DMS 273 treated with DMSO at 0.1 percent for 48 hours (cell line): ENCODE measurements around the gene DEFB114.
A peak's percentile ranks its signal among the peaks of the same experiment; 100 is the strongest.

ENCODE experiments used
- DNase-seq: peaks from one replicate; lab custom pipeline; 2025; lab: John Stamatoyannopoulos, UW

Gene DEFB114

DNA sequence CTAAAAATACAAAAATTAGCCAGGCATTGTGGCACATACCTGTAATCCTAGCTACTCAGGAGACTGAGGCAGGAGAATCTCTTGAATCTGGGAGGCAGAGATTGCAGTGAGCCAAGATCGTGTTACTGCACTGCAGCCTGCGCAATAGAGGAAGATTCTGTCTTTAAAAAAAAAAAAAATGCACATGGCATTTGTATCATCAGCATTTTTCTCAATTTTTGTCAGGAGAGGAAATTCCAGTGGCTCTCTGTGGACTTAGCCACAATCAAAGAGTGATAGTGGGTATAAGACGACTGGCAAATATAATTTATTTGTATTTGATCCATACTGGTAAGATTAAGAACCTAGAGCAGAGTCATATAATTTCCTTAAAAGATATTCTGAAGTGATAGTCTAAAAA, 28.6 kb downstream of the DEFB114 start:
- no peak for DNase-seq

DNA sequence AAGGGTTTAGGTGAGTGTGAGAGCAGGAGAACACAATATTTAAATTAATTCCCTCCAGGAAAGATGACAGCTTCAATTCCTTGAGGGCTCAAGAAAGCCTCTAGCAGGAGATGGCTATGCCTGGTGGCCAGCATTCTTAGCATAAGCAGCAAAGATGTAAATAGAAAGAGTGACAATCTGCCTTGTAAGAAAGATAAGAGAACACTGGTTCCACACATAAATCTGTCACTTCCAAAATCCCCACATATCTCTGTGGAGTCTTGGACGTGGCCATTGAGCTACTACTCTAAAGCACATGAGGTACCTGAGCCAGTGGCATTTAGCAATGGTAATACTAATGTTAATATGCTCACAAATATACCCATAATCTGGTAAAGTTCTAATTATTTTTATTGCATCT, 29.2 kb downstream of the DEFB114 start:
- no peak for DNase-seq

DNA sequence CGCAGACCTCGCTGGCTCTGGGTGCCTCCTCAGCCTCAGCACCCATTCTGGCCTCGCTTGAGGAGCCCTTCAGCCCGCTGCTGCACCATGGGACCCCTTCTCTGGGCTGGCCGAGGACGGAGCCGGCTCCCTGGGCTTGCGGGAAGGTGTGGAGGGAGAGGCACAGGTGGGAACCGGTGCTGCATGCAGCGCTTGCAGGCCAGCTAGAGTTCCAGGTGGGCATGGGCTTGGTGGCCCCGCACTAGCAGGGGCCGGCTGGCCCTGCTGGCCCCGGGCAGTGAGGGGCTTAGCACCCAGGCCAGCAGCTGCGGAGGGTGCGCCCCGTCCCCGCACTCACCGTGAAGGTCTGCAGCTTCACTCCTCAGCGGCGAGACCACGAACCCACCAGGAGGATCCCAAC, 30.4 kb downstream of the DEFB114 start:
- DNase-seq = no peak

DNA sequence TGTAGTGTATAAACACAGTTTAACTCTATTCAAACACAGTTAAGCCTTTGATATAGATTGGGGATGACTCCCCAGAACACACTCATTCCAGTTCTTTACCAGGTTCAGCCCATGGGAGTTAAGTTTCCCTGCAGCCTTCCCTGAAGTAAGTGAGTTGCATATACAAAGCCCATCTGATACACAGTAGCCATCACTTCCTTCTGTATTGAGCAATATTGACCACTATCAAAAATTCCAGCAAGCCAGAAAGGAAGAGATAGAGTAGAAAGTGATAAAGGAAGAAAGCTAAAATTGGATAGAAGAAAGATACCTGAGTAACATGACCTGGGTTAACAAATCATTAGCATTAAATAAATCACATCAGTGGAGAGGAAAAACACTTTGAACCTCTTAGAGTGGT, 34.6 kb downstream of the DEFB114 start:
- DNase-seq = no peak

DNA sequence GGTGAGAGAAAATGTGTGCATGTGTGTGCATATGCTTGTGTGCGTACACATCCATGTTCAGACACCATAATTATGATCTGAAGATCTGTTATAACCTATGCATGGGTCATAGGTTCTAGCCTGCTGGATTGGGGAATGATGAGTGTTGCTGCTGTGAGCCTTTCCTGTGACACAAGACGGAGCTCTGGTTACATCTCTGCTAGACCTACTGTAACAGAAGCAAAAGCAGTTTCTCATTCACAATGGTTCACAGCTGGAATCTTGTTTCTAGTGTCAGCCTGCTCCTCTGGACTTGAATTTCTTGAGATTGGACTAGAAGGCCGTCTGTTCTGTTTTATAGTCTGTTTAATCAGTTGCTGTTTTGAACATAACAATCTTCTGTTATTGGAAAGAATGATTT, 40.1 kb downstream of the DEFB114 start:
- DNase-seq = no peak

DNA sequence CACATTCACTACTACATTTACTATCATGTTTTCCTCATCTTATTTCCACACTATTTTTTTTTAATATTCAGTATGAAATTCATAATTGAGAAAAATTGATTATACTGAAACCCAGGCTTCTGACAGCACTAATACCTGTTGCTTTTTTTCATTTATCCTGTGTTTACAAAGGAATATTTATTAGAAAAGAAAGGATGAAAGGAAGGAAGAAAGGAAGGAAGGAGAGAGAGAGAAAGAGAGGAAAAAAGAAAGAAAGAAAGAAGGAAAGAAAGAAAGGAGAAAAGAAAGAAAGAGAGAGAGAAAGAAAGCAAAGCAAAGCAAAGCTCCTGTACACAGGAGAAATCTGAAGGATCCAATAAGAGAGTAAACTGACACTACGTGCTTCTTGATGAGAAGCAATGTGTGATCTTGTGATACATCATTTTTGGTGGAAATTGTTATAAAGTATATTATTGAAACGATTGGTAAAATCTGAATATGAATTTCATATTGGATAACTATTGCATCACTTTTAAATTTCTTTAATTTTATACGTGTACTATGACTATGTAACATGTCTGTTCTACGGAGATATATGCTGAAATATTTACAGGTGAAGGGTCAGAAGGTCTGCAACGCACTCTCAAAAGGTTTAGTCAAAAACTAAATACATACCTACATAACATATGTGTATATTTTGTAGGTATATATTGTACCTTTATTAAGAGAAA, 43.9 kb downstream of the DEFB114 start:
- no peak for DNase-seq

DNA sequence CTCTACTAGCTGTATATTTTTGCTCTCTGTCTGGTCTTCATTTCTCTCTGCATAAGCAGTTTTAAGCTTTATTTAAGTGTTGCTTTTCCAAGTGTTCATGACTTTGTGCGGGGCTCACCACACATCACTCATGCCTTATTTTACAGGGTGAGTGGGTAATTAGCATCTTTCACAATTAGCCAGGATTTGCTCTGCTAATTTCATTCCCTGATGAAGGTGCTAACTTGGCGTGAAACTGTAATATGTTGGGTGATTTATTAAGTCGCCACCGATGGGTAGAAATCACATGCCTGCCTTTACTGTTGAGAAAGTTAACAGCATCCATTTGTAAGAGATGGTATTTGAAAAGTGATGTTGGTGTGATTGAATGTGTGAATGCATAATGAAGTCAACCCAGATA, 44.7 kb downstream of the DEFB114 start:
- no peak for DNase-seq

DNA sequence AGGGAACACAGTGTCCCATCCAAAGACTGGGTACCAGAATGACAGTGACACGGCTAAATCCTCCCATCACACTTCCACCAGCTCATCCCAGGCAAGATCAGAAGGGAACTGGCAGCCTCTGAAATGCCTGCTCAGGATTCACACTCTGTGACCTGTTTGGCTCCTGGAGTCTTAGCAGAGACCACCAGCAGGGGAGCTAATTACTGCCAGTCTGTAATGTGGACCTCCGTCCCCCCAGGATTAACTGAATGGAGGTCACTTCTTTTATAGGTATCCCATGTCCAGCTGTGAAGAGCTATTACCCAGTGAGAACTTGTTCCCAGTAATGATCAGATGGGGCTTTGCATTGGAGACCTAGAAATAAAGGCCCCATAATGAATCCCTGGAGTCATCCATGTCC, 45.2 kb downstream of the DEFB114 start:
- DNase-seq = no peak

DNA sequence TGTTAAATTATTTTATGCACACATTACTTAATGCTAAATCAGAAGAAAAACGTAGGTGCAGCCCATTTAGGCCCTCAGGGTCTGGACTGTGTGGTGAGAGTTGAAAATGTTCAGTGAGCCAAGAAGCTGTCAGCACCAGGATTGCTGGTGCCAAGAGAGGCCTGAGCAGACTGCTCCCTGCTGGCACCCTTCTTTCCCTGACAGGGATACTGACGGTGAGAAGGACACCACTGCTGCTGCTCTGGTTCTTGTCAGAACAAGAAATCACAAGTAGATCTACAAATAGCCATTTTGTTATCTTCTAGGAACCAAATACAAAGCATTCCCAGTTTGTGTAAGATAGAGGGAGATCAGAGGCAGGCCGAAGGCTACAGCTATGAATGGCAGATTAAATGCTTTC, 48.9 kb downstream of the DEFB114 start:
- peak; percentile 78 for DNase-seq

DNA sequence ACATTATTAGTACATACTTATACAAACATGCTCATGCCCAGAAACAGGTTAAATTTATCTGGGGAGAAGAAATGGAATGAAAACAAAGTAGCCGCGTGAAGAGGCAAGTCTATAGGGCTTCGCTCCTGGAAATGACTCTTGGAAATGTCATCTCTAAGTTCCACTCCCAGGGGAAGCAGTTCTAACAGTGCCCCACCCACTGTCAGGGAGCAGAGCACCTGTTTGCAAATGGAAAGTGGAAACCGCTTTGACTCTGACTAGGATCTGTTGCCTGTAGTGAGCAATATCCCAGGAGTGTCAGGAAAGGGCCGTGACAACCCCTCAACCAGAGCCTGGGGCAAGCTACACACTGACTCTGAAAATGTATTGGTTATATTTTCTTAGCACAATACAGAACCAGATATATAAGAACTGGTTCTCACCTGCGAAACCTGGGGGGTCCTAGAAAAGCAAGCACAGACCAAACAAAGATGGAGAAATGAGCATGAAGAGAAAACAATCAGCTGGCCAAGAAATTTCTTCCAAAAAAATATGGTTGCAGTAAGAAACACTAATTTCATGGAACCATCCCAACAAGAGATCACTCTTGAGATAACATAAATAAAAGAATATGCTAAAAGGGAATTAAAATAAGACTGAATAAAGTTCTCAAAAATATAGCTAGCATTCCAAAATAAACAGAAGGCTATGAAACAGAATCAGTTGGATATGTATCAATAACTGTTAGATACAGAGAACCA, 50.2 kb downstream of the DEFB114 start:
- DNase-seq = no peak

DNA sequence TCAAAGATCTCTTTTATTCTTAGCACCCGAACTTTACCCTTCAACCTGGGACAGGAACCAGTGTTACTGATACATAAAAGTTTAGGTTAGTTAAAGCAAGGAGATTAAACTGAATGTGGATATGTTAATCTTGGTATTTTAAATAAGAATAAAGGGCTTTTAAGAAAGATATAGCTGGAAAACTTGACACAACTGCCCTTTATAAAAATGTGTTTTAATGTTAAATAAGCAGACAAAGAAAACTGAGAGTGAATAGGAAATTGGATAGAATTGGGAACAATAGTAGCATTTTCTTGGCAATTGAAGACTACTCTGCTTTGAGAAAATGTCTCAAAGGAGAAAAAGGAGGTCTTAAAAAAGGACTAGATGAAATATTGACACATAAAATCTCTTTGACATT, 51.8 kb downstream of the DEFB114 start:
- no peak for DNase-seq

DNA sequence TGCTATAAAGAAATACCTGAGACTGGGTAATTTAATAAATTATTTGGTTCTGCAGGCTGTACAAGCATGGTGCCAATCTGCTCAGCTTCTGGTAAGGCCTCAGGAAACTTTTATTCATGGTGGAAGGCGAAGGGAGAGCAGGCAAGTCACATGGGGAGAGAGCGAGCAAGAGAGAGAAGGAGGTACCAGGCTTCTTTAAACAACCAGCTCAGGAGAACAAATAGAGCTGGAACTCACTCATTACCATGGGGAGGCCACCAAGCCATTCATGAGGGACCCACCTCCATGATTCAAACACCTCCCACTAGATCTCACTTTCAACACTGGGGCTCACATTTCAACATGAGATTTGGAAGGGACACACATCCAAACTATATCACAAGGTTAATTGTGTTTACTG, 52.7 kb downstream of the DEFB114 start:
- DNase-seq = no peak
